Brain pericyte (primary cell): Measurements from ENCODE around the gene BDNF.

Source experiments
- DNase-seq: peaks from one replicate; pipeline ENCODE4 v3.0.0-alpha.2; 2012; ENCODE audit warnings: low read depth, low spot score

Gene BDNF

GRCh38 chr11:27626269-27626937 lies 73.9 kb downstream of the BDNF start:
- DNase-seq: no peak

GRCh38 chr11:27625347-27625912 lies 74.8 kb downstream of the BDNF start:
- no peak for DNase-seq

- DNase-seq: no peak
Measured at GRCh38 chr11:27623945-27624523, 76.2 kb downstream of the BDNF start.

- DNase-seq: no peak
Measured at GRCh38 chr11:27622541-27623300, 77.5 kb downstream of the BDNF start.

- DNase-seq: no peak
Measured at GRCh38 chr11:27621405-27622161, 78.7 kb downstream of the BDNF start.

GRCh38 chr11:27619763-27620335 lies 80.4 kb downstream of the BDNF start:
- DNase-seq: no peak

GRCh38 chr11:27619039-27619574 lies 81.1 kb downstream of the BDNF start:
- no peak for DNase-seq

GRCh38 chr11:27618281-27618915 lies 81.9 kb downstream of the BDNF start:
- no peak for DNase-seq

- DNase-seq: no peak
Measured at GRCh38 chr11:27616711-27617110, 83.5 kb downstream of the BDNF start.

- no peak for DNase-seq
Measured at GRCh38 chr11:27615833-27616232, 84.4 kb downstream of the BDNF start.

- no peak for DNase-seq
Measured at GRCh38 chr11:27614092-27614491, 86.2 kb downstream of the BDNF start.

GRCh38 chr11:27612932-27613880 lies 87.0 kb downstream of the BDNF start:
- DNase-seq: no peak

GRCh38 chr11:27611947-27612455 lies 88.3 kb downstream of the BDNF start:
- DNase-seq: no peak

GRCh38 chr11:27611390-27611789 lies 88.9 kb downstream of the BDNF start:
- DNase-seq: no peak

- DNase-seq: no peak
Measured at GRCh38 chr11:27610946-27611345, 89.3 kb downstream of the BDNF start.

- no peak for DNase-seq
Measured at GRCh38 chr11:27610280-27610679, 90.0 kb downstream of the BDNF start.

GRCh38 chr11:27608951-27609350 lies 91.3 kb downstream of the BDNF start:
- no peak for DNase-seq

GRCh38 chr11:27605422-27605821 lies 94.8 kb downstream of the BDNF start:
- no peak for DNase-seq
